Prostate gland (tissue), 2 donors: ENCODE data around the gene TMEM44. TPM values are rescaled to one million over a fixed set of nuclear protein-coding genes. Genes with fewer than 3 reads are reported as not detected.

Experiments
- DNase-seq: peaks from one replicate; pipeline ENCODE4 v3.0.0-alpha.2; 2019; ENCODE audit warnings: low spot score
- H3K27ac ChIP-seq, 2 donors: fragments of 200-600 bp; sonication (generic); 2 replicates each; pipeline ENCODE4 v1.5.1; 2017 to 2019
- H3K27me3 ChIP-seq: fragments of 200-600 bp; sonication (generic); replicated peaks from 2 replicates; pipeline ENCODE4 v1.5.1; 2019; ENCODE audit not compliant: insufficient read depth
- H3K36me3 ChIP-seq, 2 donors: fragments of 200-600 bp; sonication (generic); 1 replicate in 1 of 2; 2 replicates in 1 of 2; pipeline versions ENCODE4 v1.5.1 to v1.8.1; 2017 to 2019
- H3K4me1 ChIP-seq: fragments of 200-600 bp; sonication (generic); replicated peaks from 2 replicates; pipeline ENCODE4 v1.5.1; 2019
- H3K4me3 ChIP-seq, 2 donors: fragments of 200-600 bp; sonication (generic); 2 replicates each; pipeline ENCODE4 v1.5.1; 2017 to 2019
- H3K9me3 ChIP-seq: fragments of 200-600 bp; sonication (generic); 2 replicates; pipeline ENCODE4 v1.5.1; 2017
- CTCF ChIP-seq, 4 experiments: fragments of 200-600 bp in 2 of 4; fragments of 450-650 bp in 2 of 4; sonication (generic) in 2 of 4; IDR thresholded peaks; 1 replicate in 3 of 4; 2 replicates in 1 of 4; pipeline ENCODE4 v1.5.1; 2016 to 2019; ENCODE audit warnings: antibody characterized with exemption in 4 of 4, mild to moderate bottlenecking in 2 of 4, moderate library complexity in 2 of 4
- POLR2A ChIP-seq: fragments of 450-650 bp; IDR thresholded peaks from one replicate; pipeline ENCODE4 v1.6.1; 2016; ENCODE audit warnings: antibody characterized with exemption, mild to moderate bottlenecking
- POLR2AphosphoS5 ChIP-seq: sonication (generic); formaldehyde crosslinking; IDR thresholded peaks from one replicate; pipeline ENCODE4 v1.6.1; 2017; ENCODE audit warnings: antibody characterized with exemption
- WGBS: methylation state at CpG from one replicate; pipeline ENCODE4 v1.1.5; 2018; 5-methylcytosine and 5-hydroxymethylcytosine counted together
- intact Hi-C: fragments of 100-400 bp; cut with DNase I; formaldehyde crosslinking; loops from one replicate; pipeline ENCODE4 v1.14.2; 2022
- total RNA-seq, 2 donors: library from RNA; depleted of rRNA; stranded (reverse); fragments of >200 nt; gene quantifications; one replicate each; pipeline ENCODE4 v1.1.0, GENCODE V29; 2016

Gene TMEM44
- total RNA-seq, 2 donors from 2014 or later: 11.0 to 11.1 TPM

GRCh38 chr3:194654443-194654842 is 21.2 kb upstream of the TMEM44 start:
- no peak overlapping the region for H3K4me3 ChIP-seq
- no peak for TF ChIP-seq POLR2AphosphoS5
- no peak for TF ChIP-seq POLR2A
- no peak for TF ChIP-seq CTCF (IDR thresholded peaks at IDR 0.05)
- no peak for DNase-seq
- H3K27me3 ChIP-seq: no peaks in the 10 kb centered on the region
- no peak overlapping the region for H3K27ac ChIP-seq
- H3K9me3 ChIP-seq: no peaks in the 10 kb centered on the region
- peaks cover 0 to 8% of the 10 kb centered on the region in 2 donors for H3K36me3 ChIP-seq
- intact Hi-C loops: no loop called here
- no peaks in the 10 kb centered on the region for H3K4me1 ChIP-seq
- WGBS: 94% methylated on average over 5 of the region's 5 CpGs

- intact Hi-C loops: no loop called here
- Histone ChIP-seq H3K4me3 (no peak overlapping the region), H3K9me3 (no peaks in the 10 kb centered on the region), H3K4me1 (no peaks in the 10 kb centered on the region), H3K27ac (no peak overlapping the region), H3K27me3 (no peaks in the 10 kb centered on the region), H3K36me3 (peaks cover 0 to 8% of the 10 kb centered on the region in 2 donors)
- DNase-seq: no peak
- 77% methylated on average over 3 of the region's 3 CpGs for whole genome bisulfite sequencing
- no peak for TF ChIP-seq POLR2A
Measured at GRCh38 chr3:194647747-194648146, 14.5 kb upstream of the TMEM44 start.

GRCh38 chr3:194642769-194643168 is 9.6 kb upstream of the TMEM44 start:
- Histone ChIP-seq H3K36me3 (peaks cover 0 to 2% of the 10 kb centered on the region in 2 donors), H3K4me1 (no peaks in the 10 kb centered on the region), H3K27ac (no peak overlapping the region), H3K27me3 (no peaks in the 10 kb centered on the region), H3K4me3 (no peak overlapping the region), H3K9me3 (no peaks in the 10 kb centered on the region)
- 82% methylated on average over 2 of the region's 2 CpGs for WGBS
- intact Hi-C loops: no loop called here
- TF ChIP-seq POLR2A: no peak
- no peak for TF ChIP-seq CTCF (IDR thresholded peaks at IDR 0.05)
- TF ChIP-seq POLR2AphosphoS5: no peak
- DNase-seq: no peak

- WGBS: 74% methylated on average over 7 of the region's 7 CpGs
- peaks cover 0 to 2% of the 10 kb centered on the region in 2 donors for H3K36me3 ChIP-seq
Measured at GRCh38 chr3:194640829-194641228, 7.6 kb upstream of the TMEM44 start.

GRCh38 chr3:194638991-194639605 is 5.9 kb upstream of the TMEM44 start:
- no peak for DNase-seq
- Histone ChIP-seq H3K27ac (no peak overlapping the region), H3K27me3 (no peaks in the 10 kb centered on the region), H3K9me3 (no peaks in the 10 kb centered on the region), H3K4me1 (no peaks in the 10 kb centered on the region), H3K36me3 (peaks cover 0 to 2% of the 10 kb centered on the region in 2 donors), H3K4me3 (no peak overlapping the region)
- 92% methylated on average over 10 of the region's 10 CpGs for WGBS
- intact Hi-C loops: no loop called here
- TF ChIP-seq POLR2A (no peak), POLR2AphosphoS5 (no peak), CTCF (IDR thresholded peaks at IDR 0.05) (no peak)

More at GRCh38 chr3:194640829-194641228, 7.6 kb upstream of the TMEM44 start:
- Histone ChIP-seq H3K9me3 (no peaks in the 10 kb centered on the region), H3K27me3 (no peaks in the 10 kb centered on the region), H3K4me3 (no peak overlapping the region), H3K27ac (no peak overlapping the region), H3K4me1 (no peaks in the 10 kb centered on the region)
- TF ChIP-seq POLR2A (no peak), CTCF (IDR thresholded peaks at IDR 0.05) (no peak), POLR2AphosphoS5 (no peak)
- intact Hi-C loops: no loop called here
- DNase-seq: no peak
